SU-DHL-6 (cell line): ENCODE results near the gene GVQW3.

Experiments used
- EZH2phosphoT487 ChIP-seq: fragments of 200-600 bp; sonication (generic), shearing (Covaris generic); conservative IDR thresholded peaks from 2 replicates; pipeline ENCODE4 v1.6.1; 2018; ENCODE audit warnings: mild to moderate bottlenecking, antibody characterized with exemption, low read length, moderate library complexity, mixed read lengths
- TF ChIP-seq, protein P1 (sequence below): fragments of 200-600 bp; sonication (generic); IDR thresholded peaks from one replicate; pipeline ENCODE4 v1.5.1; 2017; ENCODE audit warnings: antibody characterized with exemption, mild to moderate bottlenecking, low read length, moderate library complexity; ENCODE audit not compliant: insufficient read depth, poor library complexity, severe bottlenecking

DNA sequence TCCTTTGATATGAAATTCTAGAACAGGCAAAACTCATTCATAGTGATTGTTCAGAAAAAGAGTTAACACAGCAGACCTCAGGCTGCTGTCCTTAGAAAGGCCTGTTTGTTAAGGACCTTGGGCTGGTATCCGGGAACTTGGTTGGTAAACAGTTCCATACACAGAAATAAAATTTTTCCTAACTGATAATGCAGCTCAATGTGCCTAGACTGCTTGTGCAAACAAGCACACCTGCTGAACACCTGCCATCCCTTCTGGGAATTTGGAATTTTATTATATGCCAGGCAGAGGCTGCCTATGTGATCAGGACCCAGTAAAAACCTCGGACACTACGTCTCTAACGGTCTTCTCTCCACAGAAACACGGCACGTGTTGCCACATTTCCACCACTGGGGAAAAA, 11.7 kb upstream of the GVQW3 start:
- TF ChIP-seq, protein P1, sequence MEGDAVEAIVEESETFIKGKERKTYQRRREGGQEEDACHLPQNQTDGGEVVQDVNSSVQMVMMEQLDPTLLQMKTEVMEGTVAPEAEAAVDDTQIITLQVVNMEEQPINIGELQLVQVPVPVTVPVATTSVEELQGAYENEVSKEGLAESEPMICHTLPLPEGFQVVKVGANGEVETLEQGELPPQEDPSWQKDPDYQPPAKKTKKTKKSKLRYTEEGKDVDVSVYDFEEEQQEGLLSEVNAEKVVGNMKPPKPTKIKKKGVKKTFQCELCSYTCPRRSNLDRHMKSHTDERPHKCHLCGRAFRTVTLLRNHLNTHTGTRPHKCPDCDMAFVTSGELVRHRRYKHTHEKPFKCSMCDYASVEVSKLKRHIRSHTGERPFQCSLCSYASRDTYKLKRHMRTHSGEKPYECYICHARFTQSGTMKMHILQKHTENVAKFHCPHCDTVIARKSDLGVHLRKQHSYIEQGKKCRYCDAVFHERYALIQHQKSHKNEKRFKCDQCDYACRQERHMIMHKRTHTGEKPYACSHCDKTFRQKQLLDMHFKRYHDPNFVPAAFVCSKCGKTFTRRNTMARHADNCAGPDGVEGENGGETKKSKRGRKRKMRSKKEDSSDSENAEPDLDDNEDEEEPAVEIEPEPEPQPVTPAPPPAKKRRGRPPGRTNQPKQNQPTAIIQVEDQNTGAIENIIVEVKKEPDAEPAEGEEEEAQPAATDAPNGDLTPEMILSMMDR: no peak
- TF ChIP-seq EZH2phosphoT487: no peak
